T47D (cell line): ENCODE data around the gene COG4.

Experiments
- DNase-seq, 2 experiments: peaks; one replicate each; pipeline versions ENCODE4 v3.0.0 to v3.0.0-alpha.2; 2011 to 2012; ENCODE audit warnings: low read depth in 1 of 2, low spot score in 1 of 2
- JUND ChIP-seq: IDR thresholded peaks from 2 replicates; pipeline ENCODE4 v1.6.1; 2012; ENCODE audit warnings: low read depth
- in situ Hi-C: cut with HindIII; loops from 2 replicates; pipeline ENCODE4 v1.10.0; 2016; ENCODE audit warnings: low sequenced_read_pairs, low pct_unique_long_range_greater_than_20kb

The COG4 gene

DNA sequence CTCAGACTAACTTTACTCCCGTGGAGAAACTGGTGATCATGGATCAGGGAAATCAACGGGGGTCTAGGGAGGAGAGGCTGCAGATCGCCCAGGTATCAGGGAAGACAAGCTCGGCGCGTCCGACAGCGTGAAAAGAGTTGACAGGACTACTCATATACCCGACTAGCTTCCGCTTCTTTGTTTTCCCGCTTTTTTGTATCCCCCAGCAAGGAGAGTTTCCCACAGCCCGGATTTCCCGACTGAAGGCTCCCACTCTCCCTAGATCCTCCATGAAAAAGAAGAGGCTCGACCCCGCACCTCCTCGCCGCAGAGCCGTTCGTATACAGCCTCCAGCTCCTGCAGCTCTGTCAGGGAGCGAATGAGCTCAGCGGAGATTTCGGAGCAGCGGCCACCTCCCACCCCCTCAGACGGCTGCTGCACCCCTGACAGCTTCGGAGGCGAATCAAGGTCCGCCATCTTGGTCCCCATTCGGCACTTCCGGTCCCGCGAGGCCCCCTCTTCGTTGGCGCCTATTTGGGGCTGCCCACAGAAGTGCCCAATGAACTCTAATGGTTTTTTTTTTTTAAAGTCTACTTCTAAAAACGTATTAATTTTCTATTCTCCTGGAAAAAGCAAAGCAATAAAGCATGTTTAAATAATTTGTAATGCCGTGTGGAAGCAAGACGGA, at the start of gene COG4:
TSS of gene COG4 (minus strand) at position 479 of the 667 bp plus-strand sequence. CDS start at position 468, 11 bp downstream.
- no peak for TF ChIP-seq JUND
- DNase-seq: peak; percentile 67 to 90
- in situ Hi-C loops: no loop called here

DNA sequence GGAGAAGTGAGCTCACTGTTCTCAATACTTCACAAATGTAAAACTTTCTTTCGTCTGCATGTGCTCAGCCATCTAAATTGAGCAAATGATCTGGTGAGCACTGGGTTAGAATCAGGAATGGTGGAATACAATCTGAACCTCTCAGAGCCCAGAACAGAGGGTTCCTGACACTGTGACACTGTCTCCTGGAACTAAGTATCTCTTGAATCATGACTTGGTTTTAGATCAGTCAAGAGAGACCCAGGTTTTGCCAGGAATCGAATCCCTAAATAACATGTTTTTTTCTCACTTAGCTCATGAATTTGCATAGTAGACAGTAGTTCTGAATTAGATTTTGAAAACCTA, 49.5 kb upstream of the COG4 start:
- no peak for TF ChIP-seq JUND
- no peak for DNase-seq
- in situ Hi-C loops: no loop called here

DNA sequence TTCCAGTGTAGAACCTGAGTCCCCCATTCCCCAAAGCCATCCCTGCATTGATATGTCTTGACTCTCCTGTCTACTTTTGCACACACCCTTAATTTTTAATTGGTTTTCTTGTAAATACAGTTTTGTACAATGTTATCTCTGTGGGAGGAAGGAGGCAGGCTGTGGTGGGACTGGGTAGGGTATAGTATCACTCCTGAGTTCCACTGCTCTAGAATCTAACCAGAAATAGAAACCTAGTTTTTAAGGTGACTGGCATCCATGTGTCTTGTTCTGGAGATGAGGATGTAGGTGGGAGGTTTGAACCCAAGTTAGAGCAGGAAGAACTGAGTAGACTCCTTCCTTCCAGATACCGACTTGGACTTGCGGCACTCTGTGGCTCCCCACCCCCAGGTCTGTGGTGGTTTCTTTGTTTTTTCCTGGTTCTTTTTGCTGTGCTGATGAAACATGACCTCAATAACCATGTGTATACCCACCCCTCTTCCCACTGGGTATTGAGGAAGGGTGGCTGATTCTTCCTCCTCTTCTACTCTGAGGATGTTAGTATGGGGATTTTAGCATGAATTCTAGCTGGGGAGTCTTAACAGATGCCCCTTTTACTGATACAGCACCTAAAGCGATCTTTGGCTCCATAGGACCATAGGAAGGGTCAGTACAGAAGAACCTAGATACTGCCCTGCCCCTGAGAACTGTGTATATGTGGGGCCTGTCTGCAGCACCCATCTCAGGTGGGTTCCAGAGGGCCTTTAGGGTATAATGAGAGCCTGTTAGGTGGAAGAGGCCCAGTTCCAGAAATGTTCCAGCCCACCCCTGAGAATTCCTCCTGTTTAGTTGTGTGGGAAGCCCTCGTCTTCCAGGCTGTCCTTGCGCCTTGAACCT, 48.9 kb upstream of the COG4 start:
- TF ChIP-seq JUND: no peak
- in situ Hi-C loops: no loop called here

DNA sequence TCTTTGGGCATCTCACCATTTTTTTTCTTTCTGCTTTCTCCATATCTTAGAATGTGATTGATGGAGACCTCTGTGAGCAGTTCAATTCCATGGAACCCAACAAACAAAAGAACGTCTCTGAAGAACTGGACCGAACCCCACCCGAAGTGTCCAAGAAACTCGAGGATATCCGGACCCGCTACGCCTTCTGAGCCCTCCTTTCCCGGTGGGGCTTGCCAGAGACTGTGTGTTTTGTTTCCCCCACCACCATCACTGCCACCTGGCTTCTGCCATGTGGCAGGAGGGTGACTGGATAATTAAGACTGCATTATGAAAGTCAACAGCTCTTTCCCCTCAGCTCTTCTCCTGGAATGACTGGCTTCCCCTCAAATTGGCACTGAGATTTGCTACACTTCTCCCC, 48.3 kb upstream of the COG4 start:
- in situ Hi-C loops: no loop called here
- no peak for DNase-seq
- TF ChIP-seq JUND: no peak

More for the DNA sequence above, 48.9 kb upstream of the COG4 start:
- no peak for DNase-seq

DNA sequence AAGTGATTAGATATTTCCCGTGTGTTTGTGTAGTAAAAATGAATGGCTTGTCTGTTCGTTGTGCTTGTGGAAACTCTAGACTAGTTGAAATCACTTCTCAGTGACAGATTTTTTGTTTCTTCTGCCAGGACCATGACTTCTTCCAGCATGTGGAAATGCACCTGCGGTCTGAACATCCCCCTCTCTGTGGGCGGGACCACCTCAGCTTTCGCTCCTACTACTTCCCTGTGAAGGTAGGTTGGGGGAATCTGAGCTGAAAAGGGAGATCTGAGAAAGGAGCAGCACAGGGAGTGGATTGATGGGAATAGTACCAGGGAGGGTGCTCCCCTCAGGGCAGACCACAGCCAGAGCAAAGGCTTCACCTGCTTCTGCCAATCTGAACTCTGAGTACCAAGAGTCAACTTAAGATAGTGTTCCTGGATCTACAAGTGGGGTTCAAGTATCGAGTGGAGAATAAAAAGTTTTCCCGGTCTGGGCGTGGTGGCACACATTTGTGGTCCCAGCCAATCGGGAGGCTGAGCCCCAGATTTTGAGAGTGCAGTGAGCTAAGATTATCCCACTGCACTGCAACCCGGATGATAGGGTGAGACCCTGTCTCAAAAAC, 47.7 kb upstream of the COG4 start:
- DNase-seq: no peak
- TF ChIP-seq JUND: no peak
- in situ Hi-C loops: no loop called here

DNA sequence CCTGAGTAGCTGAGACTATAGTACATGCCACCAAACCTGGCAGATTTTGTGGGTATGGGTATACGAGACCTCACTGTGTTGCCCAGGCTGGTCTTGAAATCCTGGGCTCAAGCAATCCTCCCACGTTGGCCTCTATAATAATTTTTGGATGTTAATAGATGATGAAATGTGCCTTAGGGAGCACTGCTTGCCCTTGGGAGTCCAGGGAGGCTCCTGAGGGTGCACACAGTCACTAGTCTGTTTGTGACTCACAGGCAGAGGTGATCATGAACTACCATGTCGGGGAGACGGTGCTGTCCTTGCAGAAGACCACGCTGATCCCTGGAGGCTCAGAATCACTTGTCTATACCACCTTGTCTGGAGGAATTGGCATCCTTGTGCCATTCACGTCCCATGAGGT, 46.4 kb upstream of the COG4 start:
- in situ Hi-C loops: no loop called here
- TF ChIP-seq JUND: no peak
- DNase-seq: no peak

DNA sequence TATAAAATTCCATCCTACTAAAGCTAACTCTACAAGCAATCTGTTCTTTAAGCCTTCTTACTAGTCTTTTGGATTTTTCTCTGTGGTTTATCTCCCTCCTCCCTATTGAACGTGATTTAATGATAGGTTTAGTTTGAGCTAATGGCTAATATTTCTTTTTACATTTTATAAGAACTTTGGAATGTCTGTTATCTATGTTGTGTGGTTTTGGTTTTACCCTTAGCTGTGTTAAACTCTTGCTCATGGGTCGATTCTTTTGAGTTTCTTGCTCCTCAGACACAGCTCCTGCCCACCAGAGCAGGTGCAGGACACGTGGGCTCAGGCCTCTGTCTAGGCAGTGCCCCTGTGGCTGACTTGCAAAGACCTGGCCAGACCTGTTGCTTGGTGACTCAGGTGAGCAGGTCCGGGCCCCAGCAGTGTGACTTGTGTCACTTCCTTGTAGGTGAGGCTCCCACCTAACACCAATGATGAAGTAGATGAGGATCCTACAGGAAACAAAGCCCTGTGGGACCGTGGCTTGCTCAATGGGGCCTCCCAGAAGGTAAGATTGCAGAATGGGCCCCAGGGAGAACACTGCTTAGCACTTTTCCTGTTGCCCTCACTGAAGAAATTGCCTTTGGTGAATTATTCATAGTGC, 45.4 kb upstream of the COG4 start:
- DNase-seq: no peak
- in situ Hi-C loops: no loop called here
- TF ChIP-seq JUND: no peak

DNA sequence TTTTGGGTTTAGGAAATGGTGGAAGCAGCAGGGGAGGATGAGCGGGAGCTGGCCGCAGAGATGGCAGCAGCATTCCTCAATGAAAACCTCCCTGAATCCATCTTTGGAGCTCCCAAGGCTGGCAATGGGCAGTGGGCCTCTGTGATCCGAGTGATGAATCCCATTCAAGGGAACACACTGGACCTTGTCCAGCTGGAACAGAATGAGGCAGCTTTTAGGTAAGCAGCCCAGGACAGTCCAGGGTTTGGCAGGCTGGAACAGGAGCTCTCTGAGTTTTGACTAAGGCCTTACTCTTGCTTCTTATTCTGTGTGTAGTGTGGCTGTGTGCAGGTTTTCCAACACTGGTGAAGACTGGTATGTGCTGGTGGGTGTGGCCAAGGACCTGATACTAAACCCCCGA, 41.7 kb upstream of the COG4 start:
- TF ChIP-seq JUND: no peak
- in situ Hi-C loops: no loop called here
- DNase-seq: no peak

DNA sequence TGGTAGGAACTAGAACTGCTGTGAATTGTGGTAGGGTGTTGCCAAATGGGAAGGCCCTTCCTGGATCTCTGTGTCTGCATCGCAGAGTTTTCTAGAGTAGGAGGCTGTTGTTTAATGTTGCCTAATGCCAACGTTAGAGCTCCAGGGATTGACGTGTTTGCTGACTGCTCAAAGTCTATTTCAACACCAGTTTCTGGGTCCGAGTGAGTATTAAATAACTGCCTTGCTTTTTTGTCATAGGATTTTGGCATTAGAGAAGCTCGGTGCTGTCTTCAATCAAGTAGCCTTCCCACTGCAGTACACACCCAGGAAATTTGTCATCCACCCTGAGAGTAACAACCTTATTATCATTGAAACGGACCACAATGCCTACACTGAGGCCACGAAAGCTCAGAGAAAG, 40.3 kb upstream of the COG4 start:
- no peak for DNase-seq
- in situ Hi-C loops: no loop called here
- TF ChIP-seq JUND: no peak

DNA sequence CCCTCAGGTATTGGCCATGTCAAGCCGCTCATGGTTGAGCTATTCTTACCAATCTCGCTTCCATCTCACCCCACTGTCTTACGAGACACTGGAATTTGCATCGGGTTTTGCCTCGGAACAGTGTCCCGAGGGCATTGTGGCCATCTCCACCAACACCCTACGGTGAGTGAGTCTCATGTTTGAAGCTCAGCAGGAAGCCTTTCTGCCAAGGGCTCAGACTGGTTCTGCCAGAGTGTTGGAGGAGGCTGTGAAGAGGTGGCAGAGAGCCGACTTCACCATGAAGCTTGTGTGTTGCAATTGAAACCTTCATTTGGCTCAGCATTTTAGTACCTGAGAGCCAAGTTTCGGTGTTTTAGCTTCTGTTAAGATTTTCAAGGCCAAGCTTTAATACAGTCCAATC, 38.3 kb upstream of the COG4 start:
- peak; percentile 49 to 91 for DNase-seq
- TF ChIP-seq JUND: no peak
- in situ Hi-C loops: no loop called here

DNA sequence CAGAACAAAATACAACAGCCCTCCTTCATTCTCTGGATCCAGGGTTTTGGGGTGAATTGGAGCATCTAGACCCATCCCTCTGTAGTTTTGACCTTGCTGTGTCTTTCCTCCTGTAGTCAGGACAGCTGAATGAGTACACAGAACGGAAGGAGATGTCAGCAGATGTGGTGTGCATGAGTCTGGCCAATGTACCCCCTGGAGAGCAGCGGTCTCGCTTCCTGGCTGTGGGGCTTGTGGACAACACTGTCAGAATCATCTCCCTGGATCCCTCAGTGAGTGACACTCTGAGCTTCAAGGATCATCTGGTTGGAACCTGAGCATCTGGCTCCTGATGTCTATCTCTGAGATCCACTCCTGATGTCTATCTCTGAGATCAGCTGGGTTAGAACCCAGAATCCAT, 32.7 kb upstream of the COG4 start:
- DNase-seq: no peak
- TF ChIP-seq JUND: no peak
- in situ Hi-C loops: no loop called here

DNA sequence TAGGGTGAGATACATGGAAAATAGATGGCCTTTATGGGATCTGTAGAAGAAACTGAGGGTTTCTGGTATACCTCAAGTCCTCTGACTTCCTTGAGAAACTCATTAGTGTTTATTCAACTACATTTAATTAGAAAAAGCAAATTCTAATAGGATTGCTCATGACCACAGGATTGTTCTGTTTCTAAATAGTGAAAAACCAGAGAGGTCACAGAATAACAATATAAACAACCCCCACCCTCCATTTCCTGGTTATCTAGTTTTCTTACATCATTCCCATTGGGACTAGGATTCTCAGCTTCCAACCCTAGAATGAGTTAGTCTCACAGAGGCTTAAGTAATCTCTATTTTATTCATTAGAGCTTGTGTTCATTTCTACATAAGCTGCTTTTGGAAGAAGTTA, 30.3 kb upstream of the COG4 start:
- in situ Hi-C loops: no loop called here
- TF ChIP-seq JUND: no peak
- no peak for DNase-seq

DNA sequence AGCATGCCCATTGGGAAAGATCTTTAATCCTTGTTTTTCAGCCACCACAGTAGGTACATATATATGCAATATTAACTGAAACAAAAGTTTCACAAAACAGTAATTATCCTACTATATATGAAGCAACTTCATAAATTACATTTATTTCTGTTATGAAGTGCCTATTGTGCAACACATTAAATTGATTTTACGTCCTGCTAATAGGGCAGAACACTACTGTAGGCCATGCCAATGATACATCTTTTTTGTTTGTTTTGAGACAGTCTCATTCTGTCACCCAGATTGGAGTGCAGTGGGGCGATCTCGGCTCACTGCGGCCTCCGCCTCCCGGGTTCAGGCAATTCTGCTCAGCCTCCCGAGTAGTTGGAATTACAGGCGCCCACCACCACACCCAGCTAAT, 29.3 kb upstream of the COG4 start:
- in situ Hi-C loops: no loop called here
- DNase-seq: no peak
- TF ChIP-seq JUND: no peak
